Hepatocyte (in vitro differentiated cells): ENCODE data around the gene HS6ST2.

Experiments
- CTCF ChIP-seq: fragments of 200-600 bp; sonication (generic); IDR thresholded peaks from 2 replicates; pipeline ENCODE4 v1.5.1; 2016; ENCODE audit warnings: antibody characterized with exemption, mild to moderate bottlenecking; ENCODE audit not compliant: poor library complexity
- EZH2 ChIP-seq: fragments of 200-600 bp; sonication (generic); IDR thresholded peaks from 2 replicates; pipeline ENCODE4 v1.6.1; 2016; ENCODE audit warnings: antibody characterized with exemption, mild to moderate bottlenecking, borderline replicate concordance
- EZH2phosphoT487 ChIP-seq: fragments of 200-600 bp; sonication (generic); IDR thresholded peaks from one replicate; pipeline ENCODE4 v1.6.1; 2018; ENCODE audit warnings: antibody characterized with exemption, mild to moderate bottlenecking, low read depth, moderate library complexity; ENCODE audit not compliant: unreplicated experiment, severe bottlenecking

- TF ChIP-seq CTCF, result no peak
- no peak for TF ChIP-seq EZH2
- no peak for TF ChIP-seq EZH2phosphoT487
Observed at GRCh38 chrX:132776486-132777210, 181.8 kb downstream of the HS6ST2 start.
